Suprapubic skin (tissue), 4 donors: Measurements from ENCODE around the gene SYNE3. TPM values are rescaled to one million over a fixed set of nuclear protein-coding genes. Genes with fewer than 3 reads are reported as not detected.
A peak's percentile ranks its signal among the peaks of the same experiment; 100 is the strongest.

Experiments used
- DNase-seq, 2 donors: peaks; one replicate each; pipeline ENCODE4 v3.0.0-alpha.2; 2019; ENCODE audit warnings: low spot score in 2 of 2
- H3K27ac ChIP-seq: fragments of 200-600 bp; sonication (generic); one replicate; pipeline ENCODE4 v1.5.1; 2019
- H3K27me3 ChIP-seq: fragments of 200-600 bp; sonication (generic); one replicate; pipeline ENCODE4 v1.5.1; 2019
- H3K36me3 ChIP-seq: fragments of 200-600 bp; sonication (generic); one replicate; pipeline ENCODE4 v1.5.1; 2019
- H3K4me1 ChIP-seq: fragments of 200-600 bp; sonication (generic); one replicate; pipeline ENCODE4 v1.5.1; 2019
- H3K4me3 ChIP-seq: fragments of 200-600 bp; sonication (generic); one replicate; pipeline ENCODE4 v1.5.1; 2019; ENCODE audit warnings: mild to moderate bottlenecking
- H3K9me3 ChIP-seq: fragments of 200-600 bp; sonication (generic); one replicate; pipeline ENCODE4 v1.5.1; 2019
- EP300 ChIP-seq: sonication (generic); formaldehyde crosslinking; IDR thresholded peaks from one replicate; pipeline ENCODE4 v1.6.1; 2017; ENCODE audit warnings: antibody characterized with exemption
- POLR2A ChIP-seq, 2 donors: fragments of 450-650 bp; IDR thresholded peaks; one replicate each; pipeline ENCODE4 v1.6.1; 2017; ENCODE audit warnings: antibody characterized with exemption in 2 of 2, mild to moderate bottlenecking in 2 of 2, moderate library complexity in 2 of 2
- POLR2AphosphoS5 ChIP-seq, 3 donors: sonication (generic); formaldehyde crosslinking; IDR thresholded peaks; one replicate each; pipeline ENCODE4 v1.6.1; 2017; ENCODE audit warnings: antibody characterized with exemption in 3 of 3
- WGBS: methylation state at CpG from one replicate; pipeline ENCODE4 v1.1.5; 2018; 5-methylcytosine and 5-hydroxymethylcytosine counted together
- total RNA-seq, 4 donors: library from RNA; depleted of rRNA; stranded (reverse); fragments of >200 nt; gene quantifications; one replicate each; pipeline ENCODE4 v1.1.0, GENCODE V29; 2016
- TF ChIP-seq, protein P1 (sequence below), 2 donors: fragments of 200-600 bp in 1 of 2; fragments of 450-650 bp in 1 of 2; sonication (generic) in 1 of 2; IDR thresholded peaks; one replicate each; pipeline ENCODE4 v1.5.1; 2016 to 2019; ENCODE audit warnings: antibody characterized with exemption in 2 of 2, mild to moderate bottlenecking in 1 of 2, moderate library complexity in 1 of 2

SYNE3 gene
- total RNA-seq, 4 donors from 2014 or later: 9.1 to 21.4 (median 12.8) TPM

DNA sequence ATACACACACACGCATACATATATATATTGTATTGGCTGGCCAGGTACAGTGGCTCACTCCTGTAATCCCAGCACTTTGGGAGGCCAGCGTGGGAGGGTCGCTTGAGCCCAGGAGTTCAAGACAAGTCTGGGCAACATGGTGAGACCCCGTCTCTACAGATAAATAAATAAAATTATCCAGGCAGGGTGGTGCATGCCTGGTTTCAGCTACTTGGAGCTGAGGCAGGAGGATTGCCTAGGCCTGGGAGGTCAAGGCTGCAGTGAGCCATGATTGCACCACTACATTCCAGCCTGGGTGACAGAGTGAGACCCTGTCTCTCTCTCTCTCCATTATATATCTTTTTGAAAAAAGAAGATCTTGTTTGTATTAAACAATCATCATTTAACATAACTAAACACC, 4.6 kb upstream of the SYNE3 start:
- TF ChIP-seq POLR2A (IDR thresholded peaks at IDR 0.05): no peak
- Histone ChIP-seq H3K36me3 (no peaks in the 10 kb centered on the region), H3K27me3 (no peaks in the 10 kb centered on the region), H3K4me1 (peaks cover 72% of the 10 kb centered on the region), H3K4me3 (no peak overlapping the region), H3K9me3 (no peaks in the 10 kb centered on the region), H3K27ac (no peak overlapping the region)
- DNase-seq: peak; percentile 53 to 68
- WGBS: 89% methylated on average over 4 of the region's 4 CpGs

DNA sequence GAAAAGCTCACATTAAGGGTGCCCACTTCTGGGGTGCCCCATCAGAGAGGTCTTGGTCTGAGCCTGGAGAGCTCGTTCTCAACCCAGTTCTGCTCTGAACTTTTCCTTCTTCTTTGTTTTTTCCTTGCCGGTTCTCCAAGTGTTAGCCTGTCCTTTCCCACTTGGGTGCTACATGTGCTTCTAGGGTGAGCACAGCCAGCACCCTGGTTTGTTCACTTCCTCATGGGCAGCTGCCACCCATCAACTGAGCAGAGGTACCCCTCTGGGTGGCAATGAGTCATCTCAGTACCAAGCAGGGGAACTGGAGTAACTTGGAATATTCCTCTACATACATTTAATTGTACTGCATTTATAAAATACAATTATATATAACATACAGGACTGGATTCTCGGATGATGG, 3.9 kb upstream of the SYNE3 start:
- 57% methylated on average over 3 of the region's 3 CpGs for whole genome bisulfite sequencing
- H3K4me1 ChIP-seq: peaks cover 73% of the 10 kb centered on the region
- H3K36me3 ChIP-seq: no peaks in the 10 kb centered on the region
- H3K9me3 ChIP-seq: no peaks in the 10 kb centered on the region
- H3K4me3 ChIP-seq: peak overlapping the region; percentile 2
- no peaks in the 10 kb centered on the region for H3K27me3 ChIP-seq
- peak overlapping the region; percentile 96 for H3K27ac ChIP-seq
- TF ChIP-seq POLR2AphosphoS5 (IDR thresholded peaks at IDR 0.05) (no peak), POLR2A (IDR thresholded peaks at IDR 0.05) (no peak), EP300 (no peak)
- TF ChIP-seq, protein P1, sequence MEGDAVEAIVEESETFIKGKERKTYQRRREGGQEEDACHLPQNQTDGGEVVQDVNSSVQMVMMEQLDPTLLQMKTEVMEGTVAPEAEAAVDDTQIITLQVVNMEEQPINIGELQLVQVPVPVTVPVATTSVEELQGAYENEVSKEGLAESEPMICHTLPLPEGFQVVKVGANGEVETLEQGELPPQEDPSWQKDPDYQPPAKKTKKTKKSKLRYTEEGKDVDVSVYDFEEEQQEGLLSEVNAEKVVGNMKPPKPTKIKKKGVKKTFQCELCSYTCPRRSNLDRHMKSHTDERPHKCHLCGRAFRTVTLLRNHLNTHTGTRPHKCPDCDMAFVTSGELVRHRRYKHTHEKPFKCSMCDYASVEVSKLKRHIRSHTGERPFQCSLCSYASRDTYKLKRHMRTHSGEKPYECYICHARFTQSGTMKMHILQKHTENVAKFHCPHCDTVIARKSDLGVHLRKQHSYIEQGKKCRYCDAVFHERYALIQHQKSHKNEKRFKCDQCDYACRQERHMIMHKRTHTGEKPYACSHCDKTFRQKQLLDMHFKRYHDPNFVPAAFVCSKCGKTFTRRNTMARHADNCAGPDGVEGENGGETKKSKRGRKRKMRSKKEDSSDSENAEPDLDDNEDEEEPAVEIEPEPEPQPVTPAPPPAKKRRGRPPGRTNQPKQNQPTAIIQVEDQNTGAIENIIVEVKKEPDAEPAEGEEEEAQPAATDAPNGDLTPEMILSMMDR (IDR thresholded peaks at IDR 0.05): no peak
- peak; percentile 59 to 74 for DNase-seq

DNA sequence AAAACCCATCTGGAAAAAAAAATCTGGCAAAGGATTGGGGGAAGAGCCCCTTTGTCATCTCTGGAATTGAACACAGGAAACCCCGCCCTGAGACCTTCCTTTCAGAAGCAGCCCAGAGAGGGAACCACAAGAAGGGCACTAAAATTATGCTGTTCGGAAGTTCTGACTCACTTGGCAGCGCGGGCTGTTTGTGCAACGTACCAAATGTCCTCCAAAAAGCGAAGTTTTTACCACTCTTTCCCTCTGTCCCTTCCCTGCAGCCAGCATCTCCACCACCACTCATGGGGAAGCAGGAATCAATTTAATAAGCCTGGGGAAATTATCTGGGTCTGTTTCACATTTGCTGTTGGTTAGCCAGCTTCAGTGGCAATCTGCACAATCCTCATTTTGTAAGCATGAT, 3.2 kb upstream of the SYNE3 start:
- H3K4me1 ChIP-seq: peaks cover 74% of the 10 kb centered on the region
- peak overlapping the region; percentile 2 for H3K4me3 ChIP-seq
- no peaks in the 10 kb centered on the region for H3K27me3 ChIP-seq
- peak; percentile 95 for DNase-seq
- H3K36me3 ChIP-seq: no peaks in the 10 kb centered on the region
- TF ChIP-seq, protein P1 (IDR thresholded peaks at IDR 0.05): no peak
- no peak for TF ChIP-seq POLR2A (IDR thresholded peaks at IDR 0.05)
- peak; percentile 14 to 81 (median 75) for TF ChIP-seq POLR2AphosphoS5 (IDR thresholded peaks at IDR 0.05)
- TF ChIP-seq EP300: no peak
- H3K9me3 ChIP-seq: no peaks in the 10 kb centered on the region
- WGBS: 19% methylated on average over 6 of the region's 6 CpGs
- peak overlapping the region; percentile 96 for H3K27ac ChIP-seq

DNA sequence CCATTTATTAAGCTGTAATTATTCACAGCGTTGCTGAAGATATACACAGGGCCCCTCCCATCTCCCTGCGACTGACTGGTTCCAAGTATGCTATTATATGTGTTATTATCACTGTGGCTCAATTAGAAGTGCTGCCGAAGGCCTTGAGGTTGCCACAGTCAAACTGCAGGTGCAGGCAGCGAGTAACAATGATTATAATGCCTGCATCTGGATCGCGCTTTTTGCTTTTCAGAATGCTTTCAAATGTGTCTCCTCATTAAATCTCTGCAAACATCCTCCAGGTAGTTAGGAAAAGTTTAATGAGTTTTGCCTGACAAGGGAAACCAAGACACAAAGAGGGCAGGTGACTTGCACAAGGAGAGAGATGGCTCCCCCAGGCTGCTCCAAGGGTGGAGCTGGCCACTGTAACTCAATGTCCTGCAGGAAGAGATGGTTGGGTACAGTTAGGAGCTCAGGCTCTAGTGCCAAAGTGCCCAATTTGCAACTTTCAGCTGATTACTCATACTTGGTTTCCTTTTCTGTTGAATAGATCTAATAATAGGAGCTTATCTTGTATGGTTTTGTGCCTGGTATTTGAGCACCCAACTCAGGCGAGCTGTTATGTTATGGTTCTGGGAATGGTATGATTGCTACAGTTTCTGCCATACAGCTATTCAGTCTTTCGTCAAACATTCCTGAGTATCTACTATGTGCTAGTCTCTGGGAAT, 1.7 kb upstream of the SYNE3 start:
- Histone ChIP-seq H3K27ac (peak overlapping the region; percentile 96), H3K4me3 (no peak overlapping the region), H3K9me3 (no peaks in the 10 kb centered on the region), H3K4me1 (peaks cover 73% of the 10 kb centered on the region), H3K27me3 (no peaks in the 10 kb centered on the region), H3K36me3 (no peaks in the 10 kb centered on the region)
- 32% methylated on average over 8 of the region's 8 CpGs for WGBS
- DNase-seq: peak; percentile 50 to 51
- TF ChIP-seq POLR2AphosphoS5 (IDR thresholded peaks at IDR 0.05) (no peak), POLR2A (IDR thresholded peaks at IDR 0.05) (no peak), EP300 (no peak)
- TF ChIP-seq, protein P1 (IDR thresholded peaks at IDR 0.05): no peak

DNA sequence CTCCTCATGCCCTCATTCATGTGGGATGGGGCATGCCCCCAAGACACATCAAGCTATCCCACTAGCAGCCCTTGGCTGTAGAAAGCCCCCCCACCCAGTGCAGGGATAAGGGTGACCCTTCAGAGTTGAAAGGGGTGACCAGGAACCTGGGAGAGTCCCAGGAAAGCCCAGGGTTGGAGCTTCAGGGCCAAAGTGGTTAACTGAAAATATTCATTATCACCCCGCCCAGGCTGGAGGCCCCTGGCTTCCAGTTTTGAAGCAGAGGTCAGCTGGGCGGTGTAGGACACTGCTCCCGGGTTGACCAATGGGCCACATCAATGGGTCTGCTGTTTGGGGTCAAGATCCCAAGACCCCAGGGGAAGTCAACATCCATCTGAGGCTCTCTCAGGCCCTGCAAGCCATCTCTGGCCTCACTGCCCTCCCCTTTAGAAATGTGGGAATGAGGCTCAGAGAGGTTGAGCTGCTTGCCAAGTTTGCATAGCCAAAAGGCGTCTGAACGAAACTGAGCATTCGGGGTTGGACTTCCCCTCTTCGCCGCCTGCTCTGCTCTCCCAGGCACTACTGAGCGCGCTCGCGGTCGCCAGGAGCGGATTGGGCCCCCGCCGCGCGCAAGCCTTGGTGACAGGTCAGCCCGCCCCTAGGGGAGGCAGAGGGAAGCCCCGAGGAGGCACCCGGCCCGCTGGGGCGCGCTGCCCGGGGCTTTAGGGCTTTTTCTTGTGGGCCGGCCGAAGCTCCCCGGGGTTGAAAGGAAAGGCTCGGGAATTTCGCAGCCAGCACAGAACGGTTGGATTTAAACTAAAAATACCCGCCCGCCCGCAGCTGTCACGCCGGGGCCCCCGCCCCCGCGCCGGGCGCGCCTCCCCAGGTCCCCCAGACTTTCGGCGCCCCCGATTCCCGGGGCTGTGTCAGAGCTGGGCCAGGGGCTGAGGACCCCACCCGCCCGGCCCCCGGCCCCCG, 576 bp downstream of the SYNE3 start:
- Histone ChIP-seq H3K9me3 (no peaks in the 10 kb centered on the region), H3K4me1 (peaks cover 82% of the 10 kb centered on the region), H3K27me3 (no peaks in the 10 kb centered on the region), H3K27ac (peak overlapping the region; percentile 96), H3K4me3 (peak overlapping the region; percentile 82), H3K36me3 (no peaks in the 10 kb centered on the region)
- DNase-seq: peak; percentile 81 to 90
- 2% methylated on average over 22 of the region's 50 CpGs for WGBS
- TF ChIP-seq, protein P1 (IDR thresholded peaks at IDR 0.05): peak; percentile 18 to 47
- TF ChIP-seq POLR2A (IDR thresholded peaks at IDR 0.05): no peak
- peak in 2 of 3 donors; percentile 8 to 27 for TF ChIP-seq POLR2AphosphoS5 (IDR thresholded peaks at IDR 0.05)
- no peak for TF ChIP-seq EP300
